ENCODE results near the gene CCHCR1. TPM values are rescaled to one million over a fixed set of nuclear protein-coding genes. Genes with fewer than 3 reads are reported as not detected.
A peak's percentile ranks its signal among the peaks of the same experiment; 100 is the strongest.
"Not testable (repeated sequence)": the region's sequence is repeated elsewhere in the genome, so short reads cannot be mapped to it uniquely, and the experiment has no call there.

The CCHCR1 gene, protein sequence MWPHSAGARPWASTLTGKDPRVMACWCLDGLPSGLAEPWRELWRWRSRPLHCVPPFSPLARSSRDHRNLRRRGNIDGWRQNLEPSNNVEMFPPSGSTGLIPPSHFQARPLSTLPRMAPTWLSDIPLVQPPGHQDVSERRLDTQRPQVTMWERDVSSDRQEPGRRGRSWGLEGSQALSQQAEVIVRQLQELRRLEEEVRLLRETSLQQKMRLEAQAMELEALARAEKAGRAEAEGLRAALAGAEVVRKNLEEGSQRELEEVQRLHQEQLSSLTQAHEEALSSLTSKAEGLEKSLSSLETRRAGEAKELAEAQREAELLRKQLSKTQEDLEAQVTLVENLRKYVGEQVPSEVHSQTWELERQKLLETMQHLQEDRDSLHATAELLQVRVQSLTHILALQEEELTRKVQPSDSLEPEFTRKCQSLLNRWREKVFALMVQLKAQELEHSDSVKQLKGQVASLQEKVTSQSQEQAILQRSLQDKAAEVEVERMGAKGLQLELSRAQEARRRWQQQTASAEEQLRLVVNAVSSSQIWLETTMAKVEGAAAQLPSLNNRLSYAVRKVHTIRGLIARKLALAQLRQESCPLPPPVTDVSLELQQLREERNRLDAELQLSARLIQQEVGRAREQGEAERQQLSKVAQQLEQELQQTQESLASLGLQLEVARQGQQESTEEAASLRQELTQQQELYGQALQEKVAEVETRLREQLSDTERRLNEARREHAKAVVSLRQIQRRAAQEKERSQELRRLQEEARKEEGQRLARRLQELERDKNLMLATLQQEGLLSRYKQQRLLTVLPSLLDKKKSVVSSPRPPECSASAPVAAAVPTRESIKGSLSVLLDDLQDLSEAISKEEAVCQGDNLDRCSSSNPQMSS
- 10 to 100 TPM; 52.5 to 57.7 TPM for total RNA-seq

DNA sequence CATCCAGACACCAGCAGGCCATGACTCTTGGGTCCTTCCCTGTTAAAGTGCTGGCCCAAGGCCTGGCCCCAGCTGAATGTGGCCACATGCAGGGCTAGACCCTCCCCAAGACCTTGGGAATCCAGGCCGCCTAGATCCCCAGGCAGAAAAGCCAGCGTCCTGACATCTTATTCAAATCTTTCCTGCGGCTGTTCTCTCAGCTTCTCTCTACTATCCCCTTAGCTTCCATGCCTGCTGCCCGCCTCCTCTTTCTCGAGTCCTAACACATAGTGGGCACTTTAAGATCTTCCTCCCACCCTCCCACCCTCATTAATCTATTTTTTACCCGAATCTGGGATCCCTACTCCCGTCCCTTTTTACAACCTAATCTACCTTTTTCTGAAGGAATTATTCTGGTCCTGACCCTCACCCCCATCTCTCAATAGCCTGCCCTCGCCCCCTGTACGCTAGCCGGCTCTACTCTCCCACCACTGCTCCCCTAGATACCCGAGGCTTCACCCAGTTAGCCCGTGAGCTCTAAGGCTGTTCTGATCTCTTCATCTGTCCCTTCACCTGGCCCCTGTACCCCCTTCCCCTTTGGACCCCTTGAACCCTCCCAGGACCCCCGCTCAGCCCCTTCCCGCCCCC, at the start of gene CCHCR1:
CCHCR1 (minus strand) TSS at position 290 of the 627 bp plus-strand sequence; CDS start at position 88, 202 bp downstream.
- ATAC-seq (ENCODE audit: low read depth): no peak
- Mint-ChIP-seq H3K9me3 (no peaks in the 10 kb centered on the region), H3K36me3 (peaks cover 19% of the 10 kb centered on the region), H3K4me3 (peak within 1 kb of the TSS; percentile 99), H3K27ac (peak within 1 kb of the TSS; percentile 95), H3K4me1 (peaks cover 26% of the 10 kb centered on the region), H3K27me3 (no peaks in the 10 kb centered on the region)
- POLR2A ChIA-PET: interaction anchor here (1.5 to 2.3 kb wide), 6 partner anchors 9 to 540 kb away, joined by 3 to 10 read pairs (median 4); partner anchors contain the start of genes MRPS18B, PPP1R10 and VARS2
- DNase-seq: no peak

DNA sequence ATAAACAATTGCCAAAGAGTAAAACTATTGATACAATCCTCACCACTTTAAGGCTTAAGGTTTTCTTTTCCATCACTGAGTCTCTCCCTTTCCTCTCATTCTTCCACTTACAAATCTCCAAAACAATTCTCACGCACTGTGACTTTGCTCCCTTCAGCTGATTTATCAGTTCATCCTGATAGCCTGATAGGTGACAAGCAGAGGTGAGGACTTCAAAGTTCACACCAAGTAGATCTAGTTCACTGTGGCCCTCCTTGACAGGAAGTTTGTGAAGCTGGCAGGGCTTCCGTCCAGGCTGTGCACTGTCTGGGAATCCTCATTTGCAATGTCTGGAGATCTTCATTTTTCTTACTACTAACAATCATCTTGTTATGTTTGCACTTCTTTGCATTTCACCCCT, 48.0 kb upstream of the CCHCR1 start:
- no peak for ATAC-seq (ENCODE audit: low read depth)
- DNase-seq: no peak
- peaks cover 39% of the 10 kb centered on the region for H3K4me1 Mint-ChIP-seq
- POLR2A ChIA-PET: no interaction called here
- peak overlapping the region; percentile 66 for H3K27ac Mint-ChIP-seq
- H3K36me3 Mint-ChIP-seq: peaks cover 14% of the 10 kb centered on the region
- no peaks in the 10 kb centered on the region for H3K27me3 Mint-ChIP-seq
- H3K9me3 Mint-ChIP-seq: no peaks in the 10 kb centered on the region
- H3K4me3 Mint-ChIP-seq: peak overlapping the region; percentile 35

DNA sequence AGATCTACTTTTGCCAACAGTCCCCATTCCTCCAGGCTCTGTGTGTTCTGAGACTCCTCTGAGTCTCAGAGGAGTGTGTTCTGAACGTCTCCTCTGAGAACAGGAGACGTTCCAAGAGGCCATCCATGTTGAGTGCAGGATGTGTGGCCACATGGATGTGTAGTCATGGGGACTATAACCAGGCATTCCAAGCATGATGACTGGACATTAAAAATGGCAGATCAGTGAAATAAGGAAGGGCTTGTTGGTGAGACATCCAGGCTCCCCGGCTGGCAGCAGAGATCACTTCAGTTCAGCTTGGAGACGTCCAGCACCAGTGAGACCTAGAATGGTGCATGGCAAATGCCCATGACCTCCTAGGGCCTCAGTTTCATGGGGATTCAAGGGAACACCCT, 47.1 kb upstream of the CCHCR1 start:
- Mint-ChIP-seq H3K27me3 (no peaks in the 10 kb centered on the region), H3K36me3 (peaks cover 22% of the 10 kb centered on the region), H3K27ac (peak overlapping the region; percentile 94), H3K9me3 (no peaks in the 10 kb centered on the region), H3K4me3 (peak overlapping the region; percentile 85), H3K4me1 (peaks cover 44% of the 10 kb centered on the region)
- POLR2A ChIA-PET: no interaction called here
- DNase-seq (no peak), ATAC-seq (ENCODE audit: low read depth) (no peak)

DNA sequence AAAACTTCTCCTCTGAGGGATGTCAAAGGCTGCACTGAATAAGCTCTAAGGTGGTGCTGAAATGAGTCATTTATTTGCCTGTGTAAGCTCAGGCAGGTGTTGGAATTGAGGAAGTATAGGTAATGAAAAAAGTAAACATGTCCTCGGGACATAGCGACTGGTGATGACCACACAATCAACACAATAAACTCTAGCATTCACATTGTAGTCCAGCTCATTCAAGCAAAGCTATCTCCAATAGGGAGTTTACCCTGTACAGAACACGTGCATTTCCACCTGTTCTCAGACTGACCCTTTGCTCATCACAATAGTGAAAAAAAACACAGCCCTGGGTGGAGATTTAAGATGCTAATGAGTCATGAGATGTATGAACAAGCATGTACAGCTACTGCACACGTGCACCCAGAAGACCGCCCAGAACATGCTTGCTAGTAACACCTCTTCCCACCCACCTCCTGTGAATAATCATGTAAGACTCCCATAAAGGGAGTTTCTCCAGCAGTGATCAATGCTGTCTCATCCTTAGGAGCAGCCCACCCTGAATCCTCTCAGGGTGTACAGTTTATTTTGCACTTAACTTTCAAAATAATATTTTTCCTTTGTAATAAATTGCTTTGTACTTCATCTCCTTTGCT, 45.9 kb upstream of the CCHCR1 start:
- H3K27me3 Mint-ChIP-seq: no peaks in the 10 kb centered on the region
- DNase-seq (no peak), ATAC-seq (ENCODE audit: low read depth) (peak; percentile 52)
- H3K4me1 Mint-ChIP-seq: peaks cover 52% of the 10 kb centered on the region
- no peaks in the 10 kb centered on the region for H3K9me3 Mint-ChIP-seq
- POLR2A ChIA-PET: interaction anchor here (0.8 to 1.5 kb wide), 4 partner anchors 67 to 154 kb away, joined by 3 to 8 read pairs (median 3); partner anchors contain the start of genes HLA-B and HLA-C
- peak overlapping the region; percentile 94 for H3K27ac Mint-ChIP-seq
- H3K4me3 Mint-ChIP-seq: peak overlapping the region; percentile 85
- H3K36me3 Mint-ChIP-seq: peaks cover 24% of the 10 kb centered on the region

DNA sequence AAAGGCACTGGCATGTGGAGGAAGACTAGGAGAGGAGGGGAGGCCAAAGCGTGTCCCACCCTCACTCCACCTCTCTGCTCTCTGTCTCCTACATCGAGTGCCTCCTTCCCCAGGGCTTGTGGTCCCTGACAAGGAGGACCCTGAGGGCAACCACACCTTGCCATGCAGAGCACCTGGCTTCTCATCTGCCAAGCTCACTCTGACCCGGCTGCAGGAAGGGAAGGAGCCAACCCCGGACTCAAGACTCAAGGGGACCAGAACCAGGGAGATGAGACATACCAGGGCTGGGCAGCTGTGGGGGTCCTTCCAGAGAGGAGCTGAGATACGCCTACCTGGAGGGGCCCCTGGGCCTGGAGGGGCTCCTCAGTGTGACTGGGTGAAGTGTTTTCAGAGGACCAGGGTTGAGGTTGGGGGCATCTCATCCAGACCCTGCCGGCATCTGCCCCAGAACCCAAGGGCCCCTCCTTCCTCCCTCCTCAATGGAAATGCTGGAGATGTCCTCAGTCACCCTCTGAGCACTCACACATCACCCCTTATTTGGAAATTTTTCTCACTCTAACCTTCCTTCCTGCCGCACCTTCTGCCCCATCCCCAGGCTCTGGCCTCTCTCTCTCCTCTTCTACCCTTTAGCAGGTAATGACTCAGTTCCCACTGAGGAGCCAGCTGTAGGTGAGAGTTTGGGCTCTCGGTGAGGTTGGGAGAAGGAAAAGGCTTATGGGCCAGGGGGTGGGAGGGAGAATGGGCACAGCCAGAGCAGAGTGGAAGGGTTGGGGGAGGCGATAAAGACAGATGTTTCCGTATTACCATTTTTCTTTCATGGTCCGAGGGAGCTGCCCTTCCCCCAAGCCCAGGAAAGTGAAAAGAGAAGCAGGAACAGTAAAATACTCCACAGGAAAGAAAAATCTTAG, 44.9 kb upstream of the CCHCR1 start:
- ATAC-seq (ENCODE audit: low read depth): no peak
- no peaks in the 10 kb centered on the region for H3K9me3 Mint-ChIP-seq
- peak; percentile 37 for DNase-seq

DNA sequence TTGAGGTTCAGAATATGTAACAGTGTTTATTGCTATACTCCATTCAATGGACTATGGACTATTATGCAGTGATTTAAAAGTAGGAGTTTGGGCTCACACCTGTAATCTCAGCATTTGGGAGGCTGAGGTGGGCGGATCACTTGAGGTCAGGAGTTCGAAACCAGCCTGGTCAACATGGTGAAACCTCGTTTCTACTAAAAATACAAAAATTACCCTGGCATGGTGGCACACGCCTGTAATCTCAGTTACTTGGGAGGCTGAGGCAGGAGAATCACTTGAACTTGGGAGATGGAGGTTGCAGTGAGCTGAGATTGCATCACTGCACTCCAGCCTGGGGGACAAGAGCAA, 41.5 kb upstream of the CCHCR1 start:
- Mint-ChIP-seq H3K4me1 (peaks cover 51% of the 10 kb centered on the region), H3K36me3 (peaks cover 25% of the 10 kb centered on the region), H3K27ac (peak overlapping the region; percentile 100), H3K4me3 (peak overlapping the region; percentile 97)
- ATAC-seq (ENCODE audit: low read depth); H3K27me3 Mint-ChIP-seq; H3K9me3 Mint-ChIP-seq; DNase-seq: not testable (repeated sequence)
- POLR2A ChIA-PET: interaction anchor here (2.0 to 3.0 kb wide), 2 partner anchors 158 to 167 kb away, joined by 7 to 25 read pairs; partner anchors contain the start of gene HLA-B

More for the DNA sequence above, 44.9 kb upstream of the CCHCR1 start:
- H3K27ac Mint-ChIP-seq: peak overlapping the region; percentile 94
- peak overlapping the region; percentile 85 for H3K4me3 Mint-ChIP-seq
- peaks cover 25% of the 10 kb centered on the region for H3K36me3 Mint-ChIP-seq
- POLR2A ChIA-PET: interaction anchor here (0.8 to 1.5 kb wide), 4 partner anchors 68 to 155 kb away, joined by 3 to 8 read pairs (median 3); partner anchors contain the start of genes HLA-B and HLA-C
- peaks cover 50% of the 10 kb centered on the region for H3K4me1 Mint-ChIP-seq
- no peaks in the 10 kb centered on the region for H3K27me3 Mint-ChIP-seq

DNA sequence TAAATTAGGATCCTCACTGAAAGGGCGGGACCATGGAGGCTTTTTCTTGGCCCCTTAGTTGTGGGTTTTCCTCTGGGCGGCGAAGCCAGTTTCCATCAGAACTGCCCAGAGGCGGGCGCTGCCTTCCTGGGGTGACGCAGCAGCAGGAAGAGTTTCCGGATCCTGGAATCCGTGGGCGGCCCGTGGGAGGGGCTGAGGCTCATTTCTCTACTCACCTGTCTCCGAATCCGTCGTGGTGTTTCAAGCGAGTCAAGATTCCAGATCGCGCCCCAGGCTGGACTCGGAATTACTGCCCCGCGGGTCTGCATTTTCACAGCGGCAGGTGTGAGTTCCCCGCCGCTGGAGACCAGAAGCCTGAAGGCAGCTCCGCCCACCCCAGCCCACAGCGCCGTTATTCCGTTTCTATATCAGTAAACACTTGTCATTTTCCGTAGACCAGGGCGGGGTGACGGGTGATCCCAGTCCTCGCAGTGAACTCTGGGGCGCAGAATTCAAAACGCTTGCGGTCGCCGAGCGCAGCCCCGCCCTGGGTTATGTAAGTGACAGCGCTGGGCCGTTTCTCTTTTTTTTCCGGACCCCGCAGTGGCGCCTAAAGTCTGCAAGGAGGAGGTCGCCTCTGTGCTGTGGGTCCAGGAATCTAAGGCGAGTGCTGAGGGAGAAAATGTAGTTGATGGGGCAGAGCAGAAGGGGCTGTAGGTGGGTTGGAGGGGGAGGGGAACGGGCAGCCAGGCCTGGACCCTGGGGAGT, 40.1 kb upstream of the CCHCR1 start:
- peak overlapping the region; percentile 100 for H3K27ac Mint-ChIP-seq
- peaks cover 40% of the 10 kb centered on the region for H3K4me1 Mint-ChIP-seq
- ATAC-seq (ENCODE audit: low read depth) (peak; percentile 76), DNase-seq (peak; percentile 88)
- POLR2A ChIA-PET: interaction anchor here (0.5 to 3.0 kb wide), 13 partner anchors 13 to 629 kb away, joined by 3 to 25 read pairs (median 6); partner anchors contain the start of genes CCHCR1, HLA-B, HSPA1B and TCF19
- no peaks in the 10 kb centered on the region for H3K27me3 Mint-ChIP-seq
- H3K9me3 Mint-ChIP-seq: no peaks in the 10 kb centered on the region
- peak overlapping the region; percentile 97 for H3K4me3 Mint-ChIP-seq
- H3K36me3 Mint-ChIP-seq: peaks cover 25% of the 10 kb centered on the region

DNA sequence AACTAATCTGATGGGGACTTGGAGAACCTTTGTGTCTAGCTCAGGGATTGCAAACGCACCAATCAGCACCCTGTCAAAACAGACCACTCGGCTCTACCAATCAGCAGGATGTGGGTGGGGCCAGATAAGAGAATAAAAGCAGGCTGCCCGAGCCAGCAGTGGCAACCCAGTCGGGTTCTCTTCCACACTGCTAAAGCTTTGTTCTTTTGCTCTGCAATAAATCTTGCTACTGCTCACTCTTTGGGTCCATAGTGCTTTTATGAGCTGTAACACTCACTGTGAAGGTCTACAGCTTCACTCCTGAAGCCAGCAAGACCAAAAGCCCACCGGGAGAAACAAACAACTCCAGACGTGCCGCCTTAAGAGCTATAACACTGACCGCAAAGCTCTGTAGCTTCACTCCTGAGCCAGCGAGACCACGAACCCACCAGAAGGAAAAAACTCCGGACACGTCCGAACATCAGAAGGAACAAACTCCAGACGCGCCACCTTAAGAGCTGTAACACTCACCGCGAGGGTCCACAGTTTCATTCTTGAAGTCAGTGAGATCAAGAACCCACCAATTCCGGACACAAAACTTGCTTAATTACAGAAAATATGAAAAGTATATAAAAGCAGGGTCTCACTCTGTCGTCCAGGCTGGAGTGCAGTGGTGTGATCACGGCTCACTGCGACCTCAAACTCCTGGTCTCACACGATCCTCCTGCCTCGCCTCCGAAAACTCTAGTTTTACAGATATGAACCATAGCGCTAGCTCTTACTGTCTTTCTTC, 38.8 kb upstream of the CCHCR1 start:
- Mint-ChIP-seq H3K36me3 (peaks cover 23% of the 10 kb centered on the region), H3K4me1 (peaks cover 32% of the 10 kb centered on the region), H3K27ac (peak overlapping the region; percentile 100), H3K4me3 (peak overlapping the region; percentile 97)
- not testable (repeated sequence) for DNase-seq; H3K27me3 Mint-ChIP-seq; ATAC-seq (ENCODE audit: low read depth); H3K9me3 Mint-ChIP-seq
- POLR2A ChIA-PET: interaction anchor here (0.8 to 3.0 kb wide), 8 partner anchors 14 to 206 kb away, joined by 3 to 25 read pairs (median 4); no protein-coding TSS in a partner anchor

DNA sequence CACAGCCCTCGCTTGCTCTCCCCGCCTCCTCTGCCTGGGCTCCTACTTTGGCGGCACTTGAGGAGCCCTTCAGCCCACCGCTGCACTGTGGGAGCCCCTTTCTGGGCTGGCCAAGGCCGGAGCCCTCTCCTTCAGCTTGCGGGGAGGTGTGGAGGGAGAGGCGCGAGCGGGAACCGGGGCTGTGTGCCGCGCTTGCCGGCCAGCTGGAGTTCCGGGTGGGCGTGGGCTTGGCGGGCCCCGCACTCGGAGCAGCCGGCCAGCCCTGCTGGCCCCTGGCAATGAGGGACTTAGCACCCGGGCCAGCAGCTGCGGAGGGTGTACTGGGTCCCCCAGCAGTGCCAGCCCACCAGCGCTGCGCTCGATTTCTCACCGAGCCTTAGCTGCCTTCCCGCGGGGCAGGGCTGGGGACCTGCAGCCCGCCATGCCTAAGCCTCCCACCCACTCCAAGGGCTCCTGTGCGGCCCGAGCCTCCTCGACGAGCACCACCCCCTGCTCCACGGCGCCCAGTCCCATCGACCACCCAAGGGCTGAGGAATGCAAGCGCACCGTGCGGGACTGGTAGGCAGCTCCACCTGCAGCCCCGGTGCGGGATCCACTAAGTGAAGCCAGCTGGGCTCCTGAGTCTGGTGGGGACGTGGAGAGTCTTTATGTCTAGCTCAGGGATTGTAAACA, 37.8 kb upstream of the CCHCR1 start:
- H3K27ac Mint-ChIP-seq; DNase-seq; POLR2A ChIA-PET; H3K4me3 Mint-ChIP-seq; ATAC-seq (ENCODE audit: low read depth); H3K27me3 Mint-ChIP-seq; H3K9me3 Mint-ChIP-seq: not testable (repeated sequence)
- Mint-ChIP-seq H3K36me3 (peaks cover 14% of the 10 kb centered on the region), H3K4me1 (peaks cover 25% of the 10 kb centered on the region)

DNA sequence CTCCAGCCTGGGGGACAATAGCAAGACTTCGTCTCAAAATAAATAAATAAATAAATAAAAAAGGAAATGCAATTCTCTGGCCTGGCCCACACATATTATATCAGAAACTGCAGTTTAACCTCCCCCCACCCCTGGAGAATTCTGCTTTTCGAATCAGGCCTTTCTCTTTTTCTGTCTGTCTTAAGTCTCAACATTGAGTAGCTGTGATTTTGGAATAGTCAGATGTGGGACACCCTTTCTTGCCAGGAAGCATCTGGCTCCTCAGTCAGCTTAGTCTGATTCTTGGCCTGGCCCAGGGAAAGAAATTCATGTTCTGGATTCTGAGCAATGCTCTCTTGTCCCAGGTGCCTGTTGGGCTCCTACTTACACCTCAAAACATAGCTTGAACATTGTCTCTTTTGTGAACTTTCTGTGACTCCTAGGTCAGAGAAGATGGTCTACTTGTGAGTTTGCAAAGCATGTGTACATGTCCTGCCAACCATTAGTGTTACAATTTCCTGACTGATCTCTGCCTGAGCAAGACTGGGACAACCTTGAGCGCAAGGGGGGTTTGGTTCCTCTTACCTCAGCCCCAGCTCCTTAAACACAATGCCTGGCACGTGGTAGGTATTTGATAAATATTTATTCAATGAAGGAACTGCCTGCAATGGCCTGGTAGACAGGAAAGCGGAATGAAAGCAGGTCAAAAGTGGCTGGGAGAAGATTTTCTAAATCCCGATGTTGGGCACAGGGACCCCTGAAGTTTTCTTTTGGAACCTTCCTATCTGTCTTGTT, 36.6 kb upstream of the CCHCR1 start:
- H3K27ac Mint-ChIP-seq: no peak overlapping the region
- no peaks in the 10 kb centered on the region for H3K27me3 Mint-ChIP-seq
- POLR2A ChIA-PET: no interaction called here

More for the DNA sequence above, 36.6 kb upstream of the CCHCR1 start:
- ATAC-seq (ENCODE audit: low read depth): no peak
- Mint-ChIP-seq H3K4me3 (no peak overlapping the region), H3K36me3 (peaks cover 9% of the 10 kb centered on the region), H3K9me3 (no peaks in the 10 kb centered on the region), H3K4me1 (peaks cover 18% of the 10 kb centered on the region)
- DNase-seq: no peak
